Right atrium auricular region (tissue), 2 donors: ENCODE results near the gene SBK3. TPM values are rescaled to one million over a fixed set of nuclear protein-coding genes. Genes with fewer than 3 reads are reported as not detected.
"Not testable (repeated sequence)": the region's sequence is repeated elsewhere in the genome, so short reads cannot be mapped to it uniquely, and the experiment has no call there.

ENCODE experiments used
- DNase-seq: peaks from one replicate; pipeline ENCODE4 v3.0.0-alpha.2; 2019; ENCODE audit warnings: low spot score
- H3K27ac ChIP-seq, 2 donors: fragments of 200-600 bp; sonication (generic); 1 replicate in 1 of 2; 2 replicates in 1 of 2; pipeline ENCODE4 v1.5.1; 2016 to 2019
- H3K27me3 ChIP-seq, 2 donors: fragments of 200-600 bp; sonication (generic); one replicate each; pipeline versions ENCODE4 v1.5.1 to v1.6.0; 2017 to 2019
- H3K36me3 ChIP-seq: fragments of 200-600 bp; sonication (generic); one replicate; pipeline ENCODE4 v1.5.1; 2016
- H3K4me1 ChIP-seq, 2 donors: fragments of 200-600 bp; sonication (generic); one replicate each; pipeline versions ENCODE4 v1.5.1 to v1.6.0; 2017 to 2019
- H3K4me3 ChIP-seq, 2 donors: fragments of 200-600 bp; sonication (generic); 1 replicate in 1 of 2; 2 replicates in 1 of 2; pipeline ENCODE4 v1.5.1; 2017 to 2019; ENCODE audit warnings: mild to moderate bottlenecking in 1 of 2, moderate library complexity in 1 of 2
- H3K9me3 ChIP-seq, 2 donors: fragments of 200-600 bp; sonication (generic); one replicate each; pipeline ENCODE4 v1.5.1; 2019
- total RNA-seq, 2 donors: library from RNA; depleted of rRNA; stranded (reverse); fragments of >200 nt; gene quantifications; one replicate each; pipeline ENCODE4 v1.1.0, GENCODE V29; 2016
- TF ChIP-seq, protein P1 (sequence below), 2 donors: fragments of 200-600 bp; sonication (generic); IDR thresholded peaks; one replicate each; pipeline ENCODE4 v1.5.1; 2019; ENCODE audit warnings: antibody characterized with exemption in 2 of 2

SBK3 gene
- total RNA-seq, 2 donors from 2014 or later = 97.5 to 103 TPM

DNA sequence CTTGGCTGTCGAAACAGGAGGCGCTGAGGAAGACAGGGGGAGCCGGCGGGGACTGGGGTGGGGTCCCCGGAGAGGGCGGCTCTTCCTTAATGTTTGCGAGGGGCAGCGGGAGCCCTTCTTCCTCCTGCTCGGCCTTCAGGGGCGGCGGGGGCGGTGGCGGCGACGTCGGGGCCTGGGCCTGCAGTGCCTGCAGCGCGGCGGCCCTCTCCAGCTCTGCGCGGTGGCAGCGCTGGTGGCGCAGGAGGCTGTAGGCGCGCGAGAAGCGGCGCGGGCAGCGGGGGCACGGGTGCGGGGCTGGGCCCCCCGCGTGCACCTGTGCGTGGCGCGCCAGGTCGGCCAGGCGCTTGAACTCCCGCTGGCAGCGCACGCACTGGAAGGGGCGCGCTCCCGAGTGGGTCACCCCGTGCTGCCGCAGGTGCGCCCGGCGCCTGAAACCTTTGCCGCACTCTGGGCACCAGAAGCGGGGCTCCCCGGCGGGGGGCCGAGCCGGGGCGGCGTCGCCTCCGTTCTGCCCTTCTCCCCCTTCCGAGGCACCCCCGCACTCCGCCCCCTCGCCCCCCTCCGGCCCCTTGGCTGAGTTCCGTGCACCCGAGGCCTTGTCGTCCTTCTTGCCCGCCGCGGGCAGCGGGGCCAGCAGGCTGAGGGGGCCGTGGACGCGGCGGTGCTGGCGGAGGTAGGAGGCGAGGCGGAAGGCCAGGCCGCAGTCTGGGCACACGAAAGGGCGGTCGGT is 32.9 kb upstream of the SBK3 start:
- peaks cover 0 to 12% of the 10 kb centered on the region in 2 donors for H3K4me1 ChIP-seq
- no peak overlapping the region for H3K4me3 ChIP-seq
- no peaks in the 10 kb centered on the region for H3K27me3 ChIP-seq
- DNase-seq = no peak
- H3K27ac ChIP-seq = no peak overlapping the region
- peaks cover 10% of the 10 kb centered on the region for H3K36me3 ChIP-seq
- TF ChIP-seq, protein P1, sequence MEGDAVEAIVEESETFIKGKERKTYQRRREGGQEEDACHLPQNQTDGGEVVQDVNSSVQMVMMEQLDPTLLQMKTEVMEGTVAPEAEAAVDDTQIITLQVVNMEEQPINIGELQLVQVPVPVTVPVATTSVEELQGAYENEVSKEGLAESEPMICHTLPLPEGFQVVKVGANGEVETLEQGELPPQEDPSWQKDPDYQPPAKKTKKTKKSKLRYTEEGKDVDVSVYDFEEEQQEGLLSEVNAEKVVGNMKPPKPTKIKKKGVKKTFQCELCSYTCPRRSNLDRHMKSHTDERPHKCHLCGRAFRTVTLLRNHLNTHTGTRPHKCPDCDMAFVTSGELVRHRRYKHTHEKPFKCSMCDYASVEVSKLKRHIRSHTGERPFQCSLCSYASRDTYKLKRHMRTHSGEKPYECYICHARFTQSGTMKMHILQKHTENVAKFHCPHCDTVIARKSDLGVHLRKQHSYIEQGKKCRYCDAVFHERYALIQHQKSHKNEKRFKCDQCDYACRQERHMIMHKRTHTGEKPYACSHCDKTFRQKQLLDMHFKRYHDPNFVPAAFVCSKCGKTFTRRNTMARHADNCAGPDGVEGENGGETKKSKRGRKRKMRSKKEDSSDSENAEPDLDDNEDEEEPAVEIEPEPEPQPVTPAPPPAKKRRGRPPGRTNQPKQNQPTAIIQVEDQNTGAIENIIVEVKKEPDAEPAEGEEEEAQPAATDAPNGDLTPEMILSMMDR (IDR thresholded peaks at IDR 0.05) = no peak
- no peaks in the 10 kb centered on the region for H3K9me3 ChIP-seq

DNA sequence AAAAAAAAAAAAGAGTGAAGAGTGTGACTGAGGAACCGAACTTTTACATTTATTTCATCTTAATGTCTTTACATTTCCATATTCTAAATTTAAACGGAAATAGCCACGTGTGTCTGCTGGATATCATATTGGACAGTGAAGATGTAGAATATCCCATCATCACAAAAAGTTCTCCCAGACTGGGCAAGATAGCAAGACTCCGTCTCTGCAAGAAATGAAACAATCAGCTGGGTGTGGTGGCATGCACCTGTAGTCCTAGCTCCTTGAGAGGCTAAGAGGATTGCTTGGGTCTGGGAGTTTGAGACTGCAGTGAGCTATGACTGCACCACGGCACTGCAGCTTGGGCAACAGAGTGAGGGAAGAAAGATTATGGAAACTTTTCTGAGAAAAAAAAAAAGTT is 31.4 kb upstream of the SBK3 start:
- DNase-seq = no peak
- Histone ChIP-seq H3K4me1 (peaks cover 0 to 8% of the 10 kb centered on the region in 2 donors), H3K27ac (no peak overlapping the region), H3K9me3 (no peaks in the 10 kb centered on the region), H3K4me3 (no peak overlapping the region), H3K36me3 (peaks cover 10% of the 10 kb centered on the region), H3K27me3 (no peaks in the 10 kb centered on the region)
- TF ChIP-seq, protein P1 (IDR thresholded peaks at IDR 0.05) = no peak

DNA sequence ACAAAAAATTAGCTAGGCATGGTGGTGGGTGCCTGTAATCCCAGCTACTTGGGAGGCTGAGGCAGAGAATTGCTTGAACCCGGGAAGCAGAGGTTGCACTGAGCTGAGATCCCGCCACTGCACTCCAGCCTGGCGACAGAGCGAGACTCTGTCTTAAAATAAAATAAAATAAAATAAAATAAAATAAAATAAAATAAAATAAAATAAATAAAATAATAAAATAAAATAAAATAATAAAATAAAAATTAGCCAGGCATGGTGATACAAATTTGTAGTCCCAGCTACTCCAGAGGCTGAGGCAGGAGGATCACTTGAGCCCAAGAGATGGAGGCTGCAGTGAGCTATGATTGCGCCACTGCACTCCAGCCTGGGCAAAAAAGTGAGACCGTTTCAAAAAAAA is 28.6 kb upstream of the SBK3 start:
- H3K27me3 ChIP-seq, H3K4me1 ChIP-seq, H3K4me3 ChIP-seq, DNase-seq, H3K9me3 ChIP-seq, H3K27ac ChIP-seq: not testable (repeated sequence)
- H3K36me3 ChIP-seq = peaks cover 10% of the 10 kb centered on the region

DNA sequence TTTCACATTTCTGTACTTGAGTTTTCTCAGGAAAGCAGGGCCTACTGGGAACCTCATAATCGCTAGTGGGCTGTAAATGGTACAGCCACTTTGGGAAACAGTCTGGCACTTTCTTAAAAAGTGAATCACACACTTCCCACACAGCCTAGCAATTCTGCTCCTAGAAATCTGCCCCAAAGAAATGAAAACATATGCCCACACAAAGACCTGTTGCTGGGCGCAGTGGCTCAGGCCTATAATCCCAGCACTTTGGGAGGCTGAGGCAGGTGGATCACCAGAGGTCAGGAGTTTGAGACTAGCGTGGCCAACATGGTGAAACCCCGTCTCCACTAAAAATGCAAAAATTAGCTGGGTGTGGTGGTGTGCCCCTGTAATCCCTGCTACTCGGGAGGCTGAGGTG is 24.1 kb upstream of the SBK3 start:
- H3K9me3 ChIP-seq, H3K36me3 ChIP-seq, H3K4me1 ChIP-seq, DNase-seq, H3K4me3 ChIP-seq, H3K27ac ChIP-seq, H3K27me3 ChIP-seq: not testable (repeated sequence)

DNA sequence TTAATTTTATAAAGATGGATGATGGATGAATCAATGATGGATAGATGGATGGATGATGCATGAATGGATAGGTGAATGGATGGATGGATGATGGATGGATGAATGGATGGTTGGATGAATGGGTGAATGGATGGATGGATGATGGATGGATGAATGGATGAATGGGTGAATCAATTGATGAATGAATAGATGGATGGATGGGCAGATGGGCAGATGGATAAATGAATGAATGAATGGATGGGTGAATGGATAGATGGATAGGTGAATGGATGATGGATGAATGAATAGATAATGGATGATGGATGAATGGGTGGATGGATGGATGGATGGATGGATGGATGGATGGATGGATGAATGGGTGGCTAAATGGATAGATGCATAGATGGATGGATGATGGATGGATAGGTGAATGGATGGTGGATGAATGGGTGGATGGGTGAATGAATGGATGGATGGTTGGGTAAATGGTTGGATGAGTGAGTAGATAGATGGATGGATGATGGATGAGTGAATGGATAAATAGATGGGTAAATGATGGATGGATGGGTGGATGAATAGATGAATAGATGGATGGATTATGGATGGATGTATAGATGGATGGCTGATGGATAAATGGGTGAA is 22.5 kb upstream of the SBK3 start:
- no peak for DNase-seq
- Histone ChIP-seq H3K9me3 (no peaks in the 10 kb centered on the region), H3K4me3 (no peak overlapping the region), H3K36me3 (no peaks in the 10 kb centered on the region), H3K27ac (no peak overlapping the region), H3K27me3 (no peaks in the 10 kb centered on the region), H3K4me1 (no peaks in the 10 kb centered on the region)
- TF ChIP-seq, protein P1 (IDR thresholded peaks at IDR 0.05) = no peak

DNA sequence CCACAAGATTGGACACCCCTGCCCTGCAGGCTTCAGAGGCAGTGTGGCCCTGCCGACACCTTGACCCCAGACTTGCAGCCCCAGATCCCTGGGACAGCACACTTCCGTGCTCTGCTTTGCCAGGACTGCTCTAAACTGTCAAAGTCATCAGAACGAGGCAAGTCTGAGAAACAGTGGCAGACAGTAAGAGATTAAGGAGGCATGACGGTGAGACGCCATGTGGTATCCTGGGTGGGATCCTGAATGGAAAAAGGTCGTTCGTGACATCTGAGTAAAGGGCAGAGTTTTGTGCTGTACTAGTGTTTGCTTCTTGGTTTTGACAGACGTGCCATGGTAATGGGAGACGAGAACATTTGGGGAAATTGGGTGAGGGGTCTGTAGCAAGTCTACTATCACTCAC is 21.5 kb upstream of the SBK3 start:
- Histone ChIP-seq H3K4me3 (no peak overlapping the region), H3K36me3 (no peaks in the 10 kb centered on the region), H3K4me1 (no peaks in the 10 kb centered on the region), H3K27ac (no peak overlapping the region), H3K9me3 (no peaks in the 10 kb centered on the region), H3K27me3 (no peaks in the 10 kb centered on the region)
- no peak for DNase-seq
- TF ChIP-seq, protein P1 (IDR thresholded peaks at IDR 0.05) = no peak

DNA sequence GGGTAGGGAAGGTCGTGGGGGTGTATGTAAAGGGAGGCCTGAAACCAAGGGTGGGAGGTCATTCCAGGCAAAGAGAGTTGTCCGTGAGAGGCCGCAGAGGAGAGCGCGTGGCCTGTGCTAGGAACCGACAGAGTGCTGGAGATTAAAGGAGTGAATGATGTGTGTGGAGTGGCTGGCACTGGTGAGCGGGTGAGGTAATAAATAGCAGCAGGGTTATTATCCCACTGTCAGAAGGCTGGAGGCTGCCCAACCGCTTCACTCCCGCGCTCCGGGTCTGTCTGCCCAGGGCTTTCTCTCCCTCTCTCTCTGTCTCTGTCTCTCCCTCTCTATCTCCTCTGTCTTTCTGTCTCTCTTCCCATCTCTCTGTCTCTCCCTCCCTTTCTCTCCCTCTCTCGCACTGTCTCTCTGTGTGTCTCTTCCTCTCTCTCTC is 17.9 kb upstream of the SBK3 start:
- Histone ChIP-seq H3K4me3 (peak overlapping the region; percentile 34 to 39), H3K36me3 (no peaks in the 10 kb centered on the region), H3K27me3 (no peaks in the 10 kb centered on the region), H3K4me1 (no peaks in the 10 kb centered on the region), H3K27ac (peak overlapping the region; percentile 83 to 90), H3K9me3 (no peaks in the 10 kb centered on the region)
- TF ChIP-seq, protein P1 (IDR thresholded peaks at IDR 0.05) = no peak
- no peak for DNase-seq
